T-cell (primary cell): ENCODE data around the gene S100A14. TPM values are rescaled to one million over a fixed set of nuclear protein-coding genes. Genes with fewer than 3 reads are reported as not detected.

Experiments
- ATAC-seq, 4 experiments: fragments of 200-7000 bp in 3 of 4; fragments of 150-1000 bp in 1 of 4; cut with Tn5 transposase; replicated peaks in 1 of 4; 1 replicate in 3 of 4; 2 replicates in 1 of 4; pipeline ENCODE4 v1.10.0; 2021; ENCODE audit warnings: moderate library complexity in 3 of 4, mild to moderate bottlenecking in 2 of 4, moderate number of reproducible peaks in 1 of 4
- CTCF ChIA-PET, 2 donors: fragments of 300-600 bp; sonication (Branson Sonifier 250); formaldehyde crosslinking; loops; one replicate each; lab custom pipeline; 2022; ENCODE audit warnings: antibody characterized with exemption in 2 of 2; lab: Charles Lee
- POLR2A ChIA-PET, 2 donors: fragments of 300-600 bp; sonication (Branson Sonifier 250); formaldehyde crosslinking; loops; one replicate each; lab custom pipeline; 2022; ENCODE audit warnings: antibody characterized with exemption in 2 of 2; lab: Charles Lee
- DNase-seq, 35 experiments: peaks; one replicate each; pipeline versions ENCODE4 v3.0.0 to v3.0.0-alpha.2; 2013 to 2023
- H3K27ac ChIP-seq: one replicate; pipeline ENCODE4 v1.5.1; 2013; ENCODE audit warnings: low read length
- H3K27me3 ChIP-seq, 2 experiments: replicated peaks in 1 of 2; 1 replicate in 1 of 2; 2 replicates in 1 of 2; pipeline versions ENCODE4 v1.6.1 to v1.7.0; 2013; ENCODE audit warnings: low read length in 1 of 2, mixed read lengths in 1 of 2; ENCODE audit not compliant: control insufficient read depth in 2 of 2, insufficient read depth in 2 of 2; ENCODE audit errors: extremely low read depth in 1 of 2
- H3K36me3 ChIP-seq, 2 donors: 1 replicate in 1 of 2; 2 replicates in 1 of 2; pipeline versions ENCODE4 v1.6.1 to v1.7.0; 2013; ENCODE audit warnings: low read length in 1 of 2; ENCODE audit not compliant: control insufficient read depth in 2 of 2, insufficient read depth in 1 of 2; ENCODE audit errors: extremely low read depth in 1 of 2
- H3K4me1 ChIP-seq, 2 experiments: 1 replicate in 1 of 2; 2 replicates in 1 of 2; pipeline versions ENCODE4 v1.6.1 to v1.7.0; 2013; ENCODE audit warnings: low read length in 2 of 2, mixed read lengths in 1 of 2; ENCODE audit not compliant: insufficient read depth in 2 of 2, control insufficient read depth in 1 of 2; ENCODE audit errors: extremely low read depth in 1 of 2
- H3K4me3 ChIP-seq, 2 donors: 1 replicate in 1 of 2; 2 replicates in 1 of 2; pipeline versions ENCODE4 v1.5.1 to v1.7.0; 2013; ENCODE audit warnings: mild to moderate bottlenecking in 2 of 2, low read length in 1 of 2, moderate library complexity in 1 of 2; ENCODE audit not compliant: control insufficient read depth in 1 of 2; ENCODE audit errors: extremely low read depth in 1 of 2
- H3K9me3 ChIP-seq: 2 replicates; pipeline ENCODE4 v1.7.0; 2013
- H3K27ac Mint-ChIP-seq, 2 donors: one replicate each; pipeline ENCODE4 v1.8.0; 2020 to 2021; ENCODE audit warnings: mild to moderate bottlenecking in 2 of 2, mixed read lengths in 2 of 2
- H3K27me3 Mint-ChIP-seq, 2 donors: one replicate each; pipeline ENCODE4 v1.8.0; 2021 to 2022; ENCODE audit warnings: mixed read lengths in 2 of 2
- H3K36me3 Mint-ChIP-seq: one replicate; pipeline ENCODE4 v1.8.0; 2021; ENCODE audit warnings: mixed read lengths
- H3K4me1 Mint-ChIP-seq, 3 donors: one replicate each; pipeline ENCODE4 v1.8.0; 2020 to 2022; ENCODE audit warnings: mixed read lengths in 3 of 3, mild to moderate bottlenecking in 1 of 3
- H3K4me3 Mint-ChIP-seq, 3 donors: one replicate each; pipeline ENCODE4 v1.8.0; 2020 to 2022; ENCODE audit warnings: mild to moderate bottlenecking in 3 of 3, mixed read lengths in 3 of 3, moderate library complexity in 3 of 3
- H3K9me3 Mint-ChIP-seq, 3 donors: one replicate each; pipeline ENCODE4 v1.8.0; 2020 to 2022; ENCODE audit warnings: mixed read lengths in 3 of 3
- WGBS: methylation state at CpG from one replicate; pipeline ENCODE4 v1.1.5; 2013; ENCODE audit warnings: missing lambda C conversion rate; ENCODE audit not compliant: insufficient coverage; 5-methylcytosine and 5-hydroxymethylcytosine counted together
- total RNA-seq, 35 experiments: library from RNA in 6 of 35; stranded (reverse) in 6 of 35; fragments of 120-200 nt in 1 of 35; gene quantifications; one replicate each; pipeline versions ENCODE4 v1.2.1 to v1.2.4 and lab custom pipeline; 2013 to 2026

S100A14 gene
- total RNA-seq, 5 donors from 2014 or later (not counting 1 experiment from before 2014, with no cell fraction given), result 0.35 to 0.70 (median 0.43) TPM; not detected in 2

GRCh38 chr1:153608089-153608682, 7.9 kb downstream of the S100A14 start:
- Mint-ChIP-seq H3K4me1 (no peaks in the 10 kb centered on the region), H3K27ac (no peak overlapping the region), H3K36me3 (no peaks in the 10 kb centered on the region), H3K4me3 (no peak overlapping the region), H3K9me3 (no peaks in the 10 kb centered on the region), H3K27me3 (no peaks in the 10 kb centered on the region)
- no peaks in the 10 kb centered on the region for H3K27me3 ChIP-seq
- POLR2A ChIA-PET, result no interaction called here
- CTCF ChIA-PET, result interaction anchor here in 1 of 2 donors (1.4 kb wide), 1 partner anchor 10 kb away, joined by 4 read pairs; no protein-coding TSS in a partner anchor
- no peaks in the 10 kb centered on the region for H3K9me3 ChIP-seq
- H3K27ac ChIP-seq, result no peak overlapping the region
- no peaks in the 10 kb centered on the region for H3K4me1 ChIP-seq
- H3K4me3 ChIP-seq, result no peak overlapping the region
- DNase-seq, result no peak
- 100% methylated on average over 2 of the region's 7 CpGs for WGBS
- H3K36me3 ChIP-seq, result no peaks in the 10 kb centered on the region
- no peak for ATAC-seq

GRCh38 chr1:153607381-153607780, 8.7 kb downstream of the S100A14 start:
- Mint-ChIP-seq H3K36me3 (no peaks in the 10 kb centered on the region), H3K27ac (no peak overlapping the region), H3K4me1 (peaks cover 0 to 5% (median 3%) of the 10 kb centered on the region in 3 donors), H3K9me3 (no peaks in the 10 kb centered on the region), H3K4me3 (no peak overlapping the region), H3K27me3 (no peaks in the 10 kb centered on the region)
- Histone ChIP-seq H3K27me3 (no peaks in the 10 kb centered on the region), H3K4me3 (no peak overlapping the region), H3K9me3 (no peaks in the 10 kb centered on the region), H3K4me1 (no peaks in the 10 kb centered on the region), H3K36me3 (no peaks in the 10 kb centered on the region), H3K27ac (no peak overlapping the region)
- 95% methylated on average over 8 of the region's 8 CpGs for WGBS
- DNase-seq (no peak), ATAC-seq (no peak)
- ChIA-PET POLR2A (interaction anchor here in 1 of 2 donors (0.6 kb wide), 1 partner anchor 855 kb away, joined by 4 read pairs; no protein-coding TSS in a partner anchor), CTCF (interaction anchor here in 1 of 2 donors (1.4 kb wide), 1 partner anchor 9 kb away, joined by 4 read pairs; no protein-coding TSS in a partner anchor)

DNA sequence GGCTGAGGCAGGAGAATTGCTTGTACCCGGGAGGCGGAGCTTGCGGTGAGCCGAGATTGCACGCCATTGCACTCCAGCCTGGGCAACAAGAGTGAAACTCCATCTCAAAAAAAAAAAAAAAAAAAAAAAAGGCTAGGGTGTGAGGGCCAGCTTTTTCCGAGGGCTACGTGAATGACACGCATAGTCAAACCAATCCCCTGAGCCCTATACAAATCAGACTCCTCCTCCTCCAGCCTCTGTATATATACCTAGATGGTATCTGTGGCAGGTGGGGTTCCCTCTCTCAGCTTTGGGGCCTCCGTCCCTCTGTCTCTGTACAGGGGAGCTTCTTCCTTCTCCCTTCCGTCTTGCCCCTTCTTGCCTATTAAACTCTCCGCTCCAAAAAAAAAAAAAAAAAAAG, 9.9 kb downstream of the S100A14 start:
- H3K27me3 ChIP-seq, result no peaks in the 10 kb centered on the region
- H3K27ac Mint-ChIP-seq, result no peak overlapping the region
- no peaks in the 10 kb centered on the region for H3K36me3 ChIP-seq
- no peaks in the 10 kb centered on the region for H3K9me3 Mint-ChIP-seq
- peaks cover 0 to 9% (median 4%) of the 10 kb centered on the region in 3 donors for H3K4me1 Mint-ChIP-seq
- H3K4me3 ChIP-seq, result no peak overlapping the region
- H3K36me3 Mint-ChIP-seq, result no peaks in the 10 kb centered on the region
- no peak for DNase-seq
- no peak overlapping the region for H3K4me3 Mint-ChIP-seq
- ChIA-PET POLR2A (interaction anchor here in 1 of 2 donors (0.6 kb wide), 2 partner anchors 105 to 155 kb away, joined by 4 read pairs; no protein-coding TSS in a partner anchor), CTCF (interaction anchor here in 1 of 2 donors (0.7 kb wide), 1 partner anchor 106 kb away, joined by 4 read pairs; no protein-coding TSS in a partner anchor)
- no peaks in the 10 kb centered on the region for H3K27me3 Mint-ChIP-seq
- no peak overlapping the region for H3K27ac ChIP-seq
- WGBS, result no CpG with 5 or more reads among the region's 11 CpGs
- no peak for ATAC-seq
- H3K4me1 ChIP-seq, result no peaks in the 10 kb centered on the region
- H3K9me3 ChIP-seq, result no peaks in the 10 kb centered on the region

GRCh38 chr1:153602749-153603148, 13.4 kb downstream of the S100A14 start:
- Mint-ChIP-seq H3K4me3 (no peak overlapping the region), H3K27me3 (no peaks in the 10 kb centered on the region), H3K36me3 (no peaks in the 10 kb centered on the region), H3K4me1 (peaks cover 8 to 21% (median 8%) of the 10 kb centered on the region in 3 donors), H3K27ac (peak overlapping the region in 1 of 2 donors; percentile 4), H3K9me3 (no peaks in the 10 kb centered on the region)
- Histone ChIP-seq H3K4me1 (peaks cover 4 to 10% of the 10 kb centered on the region in 2 experiments), H3K36me3 (no peaks in the 10 kb centered on the region), H3K4me3 (no peak overlapping the region), H3K9me3 (no peaks in the 10 kb centered on the region), H3K27ac (no peak overlapping the region), H3K27me3 (no peaks in the 10 kb centered on the region)
- CTCF ChIA-PET, result no interaction called here
- POLR2A ChIA-PET, result no interaction called here
- DNase-seq (no peak), ATAC-seq (no peak)
- WGBS, result 100% methylated on average over 2 of the region's 6 CpGs

DNA sequence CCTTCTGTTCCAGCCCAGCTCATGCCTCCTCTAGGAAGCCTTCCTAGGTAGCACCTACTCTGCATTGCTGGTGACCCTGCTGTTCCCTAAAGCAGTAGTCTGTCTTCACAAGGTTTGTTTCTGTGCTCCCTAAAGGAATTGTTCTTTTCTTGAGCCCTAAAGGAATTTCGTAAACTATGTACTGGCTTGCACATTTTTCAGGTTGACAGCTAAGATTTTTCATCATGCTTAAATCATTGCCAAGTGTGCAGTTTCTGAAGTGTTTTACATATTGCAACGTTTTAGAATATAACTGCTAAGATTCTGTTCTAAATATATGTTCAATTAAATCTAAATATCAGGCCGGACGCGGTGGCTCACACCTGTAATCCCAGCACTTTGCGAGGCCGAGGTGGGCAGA, 16.3 kb downstream of the S100A14 start:
- DNase-seq (no peak), ATAC-seq (no peak)
- Histone ChIP-seq H3K4me1 (peaks cover 4 to 10% of the 10 kb centered on the region in 2 experiments), H3K27ac (no peak overlapping the region), H3K9me3 (no peaks in the 10 kb centered on the region), H3K27me3 (no peaks in the 10 kb centered on the region), H3K36me3 (no peaks in the 10 kb centered on the region), H3K4me3 (no peak overlapping the region)
- no peaks in the 10 kb centered on the region for H3K36me3 Mint-ChIP-seq
- WGBS, result 100% methylated on average over 1 of the region's 7 CpGs
- peaks cover 8 to 21% (median 16%) of the 10 kb centered on the region in 3 donors for H3K4me1 Mint-ChIP-seq
- no peak overlapping the region for H3K27ac Mint-ChIP-seq
- H3K9me3 Mint-ChIP-seq, result no peaks in the 10 kb centered on the region
- CTCF ChIA-PET, result interaction anchor here in 1 of 2 donors (1.1 kb wide), 1 partner anchor 68 kb away, joined by 3 read pairs; no protein-coding TSS in a partner anchor
- H3K27me3 Mint-ChIP-seq, result no peaks in the 10 kb centered on the region
- POLR2A ChIA-PET, result no interaction called here
- no peak overlapping the region for H3K4me3 Mint-ChIP-seq

DNA sequence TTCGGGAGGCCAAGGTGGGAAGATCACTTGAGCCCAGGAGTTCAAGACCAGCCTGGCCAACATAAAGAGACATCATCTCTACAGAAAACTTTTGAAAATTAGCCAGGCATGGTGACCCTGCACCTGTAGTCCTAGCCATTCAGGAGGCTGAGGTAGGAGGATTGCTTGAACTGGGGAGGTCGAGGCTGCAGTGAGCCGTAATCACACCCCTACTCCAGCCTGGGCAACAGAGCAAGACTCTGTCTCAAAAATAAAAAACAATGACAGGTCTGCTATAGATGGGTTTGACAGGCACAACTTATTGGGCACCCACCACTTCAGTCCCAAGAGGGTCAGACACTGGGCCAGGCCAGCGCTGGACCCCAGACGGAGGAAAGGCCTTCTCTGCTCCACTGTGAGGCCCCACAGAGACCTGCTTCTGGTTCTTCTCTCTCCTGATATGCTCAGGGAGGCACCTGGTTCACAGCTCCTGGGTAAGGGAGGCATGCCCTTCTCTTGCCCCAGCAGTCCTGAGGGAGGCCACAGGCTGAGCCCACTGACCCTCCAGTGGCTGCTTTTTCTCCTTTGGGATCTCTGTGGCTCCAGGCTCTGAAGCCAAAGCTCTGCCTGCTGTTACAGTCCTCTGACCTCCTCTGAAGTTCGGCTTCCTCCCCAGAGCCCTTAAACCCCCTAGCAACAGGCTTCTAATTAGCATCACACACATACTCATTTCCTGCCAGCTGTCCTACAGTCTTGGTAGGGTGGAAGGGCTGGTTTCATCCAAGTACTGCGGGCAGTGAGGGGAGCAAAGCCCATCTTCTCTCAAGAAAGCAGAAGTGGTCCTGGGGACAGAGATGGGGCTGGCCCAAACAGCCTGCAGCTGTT, 17.6 kb downstream of the S100A14 start:
- Mint-ChIP-seq H3K27ac (peak overlapping the region; percentile 68 to 75), H3K27me3 (no peaks in the 10 kb centered on the region), H3K4me1 (peaks cover 8 to 21% (median 16%) of the 10 kb centered on the region in 3 donors), H3K4me3 (no peak overlapping the region), H3K36me3 (no peaks in the 10 kb centered on the region), H3K9me3 (no peaks in the 10 kb centered on the region)
- DNase-seq (peak in 6 of 35 experiments; percentile 2 to 42 (median 6)), ATAC-seq (peak; percentile 74 to 87 (median 83))
- H3K9me3 ChIP-seq, result no peaks in the 10 kb centered on the region
- POLR2A ChIA-PET, result no interaction called here
- CTCF ChIA-PET, result interaction anchor here in 1 of 2 donors (0.6 to 1.0 kb wide), 3 partner anchors 9 to 279 kb away, joined by 3 to 4 read pairs (median 3); no protein-coding TSS in a partner anchor
- 49% methylated on average over 2 of the region's 7 CpGs for WGBS
- H3K4me1 ChIP-seq, result peaks cover 4 to 10% of the 10 kb centered on the region in 2 experiments
- no peaks in the 10 kb centered on the region for H3K36me3 ChIP-seq
- H3K4me3 ChIP-seq, result no peak overlapping the region
- no peaks in the 10 kb centered on the region for H3K27me3 ChIP-seq
- H3K27ac ChIP-seq, result peak overlapping the region; percentile 29
